HT-29 (cell line): ENCODE results near the gene RBSN. TPM values are rescaled to one million over a fixed set of nuclear protein-coding genes. Genes with fewer than 3 reads are reported as not detected.
A peak's percentile ranks its signal among the peaks of the same experiment; 100 is the strongest.

Source experiments
- DNase-seq: peaks from one replicate; pipeline ENCODE4 v3.0.0-alpha.2; 2015; ENCODE audit warnings: low spot score
- total RNA-seq: library from RNA; depleted of rRNA; stranded (reverse); fragments of >200 nt; shearing (Covaris generic); gene quantifications from 2 replicates; pipeline ENCODE4 v1.2.3, GENCODE V29; 2014

RBSN gene
- total RNA-seq, 1 experiment from 2014 or later = 5.8 TPM

DNA sequence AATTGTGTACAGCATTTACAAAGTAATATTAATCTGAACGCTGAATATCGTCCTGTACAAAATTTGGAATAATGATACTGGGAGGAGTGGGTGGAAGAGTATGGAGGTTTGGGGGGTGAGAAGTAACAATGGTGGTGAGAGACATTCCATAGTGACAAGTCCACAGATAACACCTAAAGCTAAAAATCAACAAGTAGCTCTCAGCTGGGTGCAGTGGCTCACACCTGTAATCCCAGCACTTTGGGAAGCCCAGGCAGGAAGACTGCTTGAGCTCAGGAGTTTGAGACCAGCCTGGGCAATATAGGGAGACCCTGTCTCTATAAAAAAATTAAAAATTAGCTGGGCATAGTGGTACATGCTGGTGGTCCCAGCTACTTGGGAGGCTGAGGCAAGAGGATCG lies 38.9 kb downstream of the RBSN start:
- no peak for DNase-seq

DNA sequence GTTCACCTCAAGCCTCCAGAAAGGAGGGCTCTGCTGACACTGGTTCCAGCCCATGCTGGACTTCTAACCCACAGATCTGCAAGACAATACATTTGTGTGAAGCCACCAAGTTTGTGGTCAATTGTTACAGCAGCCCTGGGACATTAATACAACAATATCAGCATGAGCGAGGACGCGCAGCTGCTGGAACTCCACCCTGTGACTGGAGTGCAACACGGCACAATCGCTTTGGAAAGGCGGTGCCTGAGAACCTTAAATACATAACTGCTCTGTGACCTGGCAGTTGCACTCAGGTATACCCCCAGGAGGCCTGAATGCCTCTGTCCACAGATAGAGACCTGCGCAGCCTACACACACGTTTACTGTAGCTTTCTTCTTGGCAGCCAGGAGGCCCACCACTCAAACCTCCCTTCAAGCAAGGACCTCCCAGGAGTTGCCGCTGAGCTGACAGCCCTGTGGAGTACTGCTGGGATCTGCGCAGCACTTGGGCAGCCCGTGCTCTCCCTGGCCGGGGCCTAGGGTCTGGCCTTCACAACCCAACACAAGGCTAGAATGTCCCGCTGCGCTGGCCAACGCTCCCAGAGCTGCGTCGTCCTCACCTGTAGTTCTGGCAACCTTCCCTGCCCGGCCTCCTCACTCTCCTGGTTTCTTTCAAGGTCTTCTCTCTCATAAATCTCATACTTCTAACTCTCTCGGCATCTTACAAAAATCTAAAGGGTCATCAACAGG lies 42.1 kb downstream of the RBSN start:
- DNase-seq = no peak

- DNase-seq = no peak
Measured at GRCh38 chr3:15055019-15055557, 43.9 kb downstream of the RBSN start.

DNA sequence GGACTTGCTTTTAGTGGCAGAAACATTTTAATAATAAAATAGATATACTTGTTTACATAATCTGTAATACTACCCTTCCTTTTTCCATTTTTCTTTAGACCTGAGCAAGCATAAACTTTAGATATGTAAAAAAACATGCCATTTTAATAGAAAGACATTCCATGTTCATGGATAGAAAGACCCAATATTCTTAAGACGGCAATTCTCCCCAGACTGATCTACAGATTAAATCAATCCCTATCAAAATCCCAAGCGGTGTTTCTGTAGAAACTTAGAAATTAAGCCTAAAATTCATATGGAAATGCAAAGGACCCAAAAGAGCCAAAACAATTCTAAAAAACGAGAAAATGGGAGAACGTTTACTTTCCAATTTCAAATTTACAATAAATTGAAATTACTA lies 45.4 kb downstream of the RBSN start:
- no peak for DNase-seq

DNA sequence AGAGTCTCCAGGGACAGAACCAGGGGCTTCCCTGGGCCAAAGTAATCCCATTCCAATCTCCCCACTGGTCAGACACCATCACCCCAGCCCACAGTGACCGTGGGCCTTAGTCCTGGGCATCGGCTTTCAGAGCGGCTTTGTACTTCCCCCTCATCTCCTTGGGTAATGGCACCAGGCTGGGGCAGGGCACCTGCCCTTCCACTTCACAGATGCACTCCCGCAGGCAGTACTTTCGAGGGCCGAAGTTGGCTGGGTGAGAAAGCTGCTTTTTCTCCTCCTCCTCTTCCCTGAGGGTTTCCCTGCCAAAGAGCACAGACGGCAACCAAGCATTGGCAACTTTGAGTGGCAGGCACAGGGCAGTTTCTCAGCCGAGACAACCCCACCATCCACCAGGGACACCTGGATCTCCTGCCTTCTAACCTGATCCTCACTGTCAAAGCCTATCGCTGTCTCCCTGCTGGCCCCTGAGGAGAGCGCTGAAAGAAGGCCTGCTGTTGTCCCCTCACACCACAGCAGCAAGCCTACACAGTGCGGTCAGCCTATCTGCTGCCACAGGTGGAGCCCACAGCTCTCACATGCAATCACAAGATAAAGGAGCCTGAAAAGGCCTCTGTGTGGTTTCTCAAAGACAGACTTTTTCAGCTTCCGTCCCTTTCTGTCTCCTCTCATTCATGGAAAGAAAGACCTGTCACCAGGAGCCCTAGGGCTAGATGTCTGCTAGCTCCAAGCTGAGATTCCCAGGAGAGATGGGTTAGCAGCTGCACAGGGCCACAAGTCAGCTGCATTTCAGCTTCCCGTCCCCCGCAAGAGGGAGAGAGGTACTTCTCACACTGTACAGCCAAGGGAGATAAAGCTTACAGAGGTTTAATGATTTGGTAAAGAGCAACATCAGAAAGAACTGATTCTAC lies 46.4 kb downstream of the RBSN start:
- no peak for DNase-seq

DNA sequence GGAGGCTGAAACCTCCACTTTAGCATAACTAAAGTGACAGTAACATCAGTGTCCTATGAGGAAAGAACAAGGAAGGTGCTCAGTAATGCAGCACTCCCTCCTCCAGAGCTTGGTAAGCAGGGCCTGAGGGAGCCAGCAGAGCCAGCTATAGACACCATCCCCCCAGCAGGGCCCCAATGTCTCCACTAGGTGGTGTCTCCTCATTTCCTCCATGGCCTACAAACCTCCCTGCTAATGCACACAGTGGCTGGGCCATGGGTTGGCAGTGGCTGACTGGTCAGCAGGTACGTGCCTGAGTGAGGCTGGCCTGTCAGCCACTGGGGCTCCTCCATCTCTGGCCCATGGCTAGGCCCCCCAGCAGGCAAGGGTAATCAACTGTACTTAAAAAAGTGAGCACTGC lies 47.4 kb downstream of the RBSN start:
- DNase-seq = peak; percentile 48

GRCh38 chr3:15050405-15051092 lies 48.4 kb downstream of the RBSN start:
- DNase-seq = no peak

GRCh38 chr3:15049584-15049983 lies 49.4 kb downstream of the RBSN start:
- DNase-seq = no peak

DNA sequence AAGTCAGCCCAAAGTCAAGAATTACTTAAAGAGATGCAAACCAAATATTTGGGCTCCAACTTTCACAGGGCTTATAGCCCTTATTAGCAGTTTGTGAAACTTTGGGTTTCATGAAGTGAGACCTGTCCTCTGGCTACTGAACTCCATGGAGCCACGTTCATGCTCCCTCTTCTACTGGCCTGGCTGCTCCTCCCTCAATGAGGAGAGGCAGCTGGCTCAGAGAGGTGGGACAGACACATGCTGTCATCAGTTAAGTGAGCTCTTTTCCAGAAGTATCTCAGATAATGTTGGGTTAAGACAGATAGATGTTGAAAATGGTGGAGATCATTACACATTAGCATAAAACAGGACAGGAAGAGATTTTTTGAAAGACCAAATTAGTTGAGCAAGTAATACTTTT lies 53.3 kb downstream of the RBSN start:
- no peak for DNase-seq

DNA sequence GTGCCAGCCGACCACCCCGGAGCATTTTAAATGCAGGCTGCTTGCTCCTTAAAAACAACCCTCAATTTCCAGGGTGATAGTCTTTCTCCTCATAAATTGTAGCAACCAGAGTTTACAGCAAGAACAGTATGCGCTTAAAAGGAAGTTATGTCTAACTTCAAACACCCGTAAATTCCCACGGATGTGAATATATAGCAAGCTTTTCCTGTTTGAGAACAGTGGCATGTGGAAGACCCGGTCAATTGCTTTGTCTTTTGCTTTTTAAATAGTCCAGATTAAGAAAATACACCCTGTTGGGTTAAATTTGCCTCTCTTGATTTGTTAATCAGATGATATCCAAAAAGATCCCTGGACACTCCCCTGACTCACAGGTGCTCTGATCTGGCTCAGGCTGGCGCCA lies 54.6 kb downstream of the RBSN start:
- DNase-seq = no peak

DNA sequence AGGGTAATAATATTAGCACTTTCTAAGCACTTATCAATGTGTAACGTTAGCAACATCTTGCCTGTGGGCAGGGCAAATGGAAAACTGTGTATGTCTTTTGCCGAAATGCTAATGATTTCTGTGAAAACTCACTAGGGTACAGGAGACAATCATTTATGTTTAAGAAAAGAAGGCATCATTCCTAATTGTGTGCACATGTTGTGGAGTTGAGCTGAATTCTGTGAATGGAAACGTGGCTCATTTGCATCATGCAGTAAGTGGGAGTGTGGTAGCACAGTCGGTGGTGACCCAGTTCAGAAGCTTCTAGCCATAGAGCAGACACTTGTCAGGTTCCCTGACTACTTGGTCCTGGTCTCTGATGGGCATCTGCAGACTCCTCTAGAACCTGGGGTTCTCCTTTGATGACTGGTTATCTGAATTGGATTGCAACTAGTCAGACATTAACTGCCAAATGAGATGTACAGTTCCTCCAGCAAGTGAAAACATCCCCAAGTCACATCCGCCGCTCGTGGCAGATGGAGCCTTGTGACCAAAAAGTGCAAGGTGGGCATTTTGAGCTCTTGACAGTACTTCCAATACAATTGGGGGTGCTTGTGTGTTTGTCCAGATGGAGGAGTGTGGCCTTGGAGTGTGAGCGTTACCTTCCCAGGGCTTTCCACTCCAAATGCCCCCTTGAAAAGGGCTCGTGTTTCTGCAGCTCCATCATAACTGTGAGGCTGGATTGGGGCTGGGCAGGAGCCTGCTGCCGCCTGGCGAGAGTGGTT lies 55.4 kb downstream of the RBSN start:
- no peak for DNase-seq

DNA sequence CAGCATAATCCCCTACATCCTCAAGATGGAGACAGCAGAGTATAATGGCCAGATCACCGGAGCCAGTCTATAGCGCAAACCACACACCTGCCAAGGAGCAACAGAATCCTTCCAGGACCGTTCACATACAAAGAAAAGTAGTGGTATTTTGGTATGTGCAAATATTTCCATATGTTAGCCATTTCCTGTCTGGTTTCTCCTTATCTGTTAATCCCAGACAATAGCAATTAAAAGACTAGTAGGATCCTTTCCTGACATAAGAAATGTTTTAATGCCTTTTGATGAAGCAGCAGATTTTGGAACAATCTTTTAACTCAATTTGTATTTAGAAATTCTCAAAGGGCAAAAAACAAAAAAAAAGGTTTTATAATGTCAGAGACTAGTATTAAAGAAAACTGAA lies 56.0 kb downstream of the RBSN start:
- DNase-seq = no peak

DNA sequence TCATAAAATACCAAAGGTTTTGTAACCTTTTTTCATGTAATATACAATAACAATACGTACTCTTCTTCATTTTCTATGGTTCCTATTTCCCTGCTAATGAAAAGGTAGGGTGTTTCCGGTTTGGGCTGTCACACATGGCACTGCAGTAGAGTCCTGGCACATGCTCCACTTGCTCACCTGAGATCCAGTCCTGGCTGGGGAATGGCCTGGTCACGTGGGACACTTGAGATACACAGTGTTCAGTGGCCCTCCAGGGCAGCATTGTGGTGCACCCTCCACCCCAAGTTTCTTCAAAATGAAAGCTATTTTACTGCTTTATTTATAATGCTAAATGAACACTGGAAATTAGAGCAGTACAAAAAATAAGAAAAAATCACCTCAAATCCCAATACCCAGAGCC lies 57.0 kb downstream of the RBSN start:
- no peak for DNase-seq

DNA sequence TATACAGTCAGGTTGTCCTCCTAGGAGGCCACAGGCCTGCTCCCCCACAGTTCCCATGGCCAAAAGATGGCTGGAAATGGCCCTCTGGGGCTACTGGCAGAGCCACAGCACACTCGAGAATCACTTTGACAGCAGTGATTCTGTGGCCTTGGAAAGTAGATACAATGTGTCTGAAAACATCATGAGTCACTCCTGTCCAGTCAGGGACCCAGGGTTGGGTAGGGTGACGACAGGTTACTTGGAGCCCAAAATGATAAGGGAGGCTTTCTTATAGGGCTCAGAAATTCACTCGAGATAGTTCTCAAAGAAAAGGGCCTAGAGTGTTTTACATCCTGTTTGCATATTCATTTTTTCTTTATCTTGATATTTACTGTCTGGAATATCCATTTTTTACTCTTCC lies 58.1 kb downstream of the RBSN start:
- no peak for DNase-seq

- no peak for DNase-seq
Measured at GRCh38 chr3:15038306-15038705, 60.6 kb downstream of the RBSN start.

GRCh38 chr3:15033103-15033502 lies 65.8 kb downstream of the RBSN start:
- DNase-seq = no peak

GRCh38 chr3:15032650-15033049 lies 66.3 kb downstream of the RBSN start:
- no peak for DNase-seq

GRCh38 chr3:15029625-15030024 lies 69.3 kb downstream of the RBSN start:
- no peak for DNase-seq

- no peak for DNase-seq
Measured at GRCh38 chr3:15023719-15024118, 75.2 kb downstream of the RBSN start.

DNA sequence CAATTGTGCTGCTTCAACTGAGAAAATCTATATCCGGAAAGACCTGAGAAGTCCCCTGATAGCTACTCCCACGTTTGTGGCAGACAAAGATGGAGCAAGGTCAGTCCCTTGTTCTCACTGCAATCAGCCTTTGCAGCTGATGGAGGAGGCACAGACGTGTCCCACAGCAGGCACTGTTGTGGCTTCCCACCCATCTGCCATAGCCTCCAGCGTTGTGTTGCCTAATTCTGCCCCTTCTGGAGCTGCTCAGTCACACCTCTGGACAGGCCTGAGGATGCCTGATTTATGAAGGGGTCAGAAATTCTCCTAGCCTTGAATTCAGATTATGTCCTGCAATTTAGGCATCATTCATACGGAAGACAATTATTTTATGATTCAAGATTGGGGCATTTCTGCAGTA lies 75.7 kb downstream of the RBSN start:
- no peak for DNase-seq
